A549 (cell line): ENCODE results near the gene ADAM12. TPM values are rescaled to one million over a fixed set of nuclear protein-coding genes. Genes with fewer than 3 reads are reported as not detected.

Experiments used
- ATAC-seq, 2 experiments: fragments of 200-7000 bp in 1 of 2; fragments of >200 bp in 1 of 2; cut with Nextera tagmentation in 1 of 2; cut with Tn5 transposase in 1 of 2; 3 replicates each; pipeline versions ENCODE4 v1.8.0 to v1.9.1; 2018 to 2020; ENCODE audit warnings: mild to moderate bottlenecking in 1 of 2, moderate library complexity in 1 of 2
- CTCF ChIA-PET: fragments of 300-600 bp; sonication (Branson Sonifier 250); formaldehyde crosslinking; extraction: SDS; loops from one replicate; lab custom pipeline; 2021; ENCODE audit warnings: antibody characterized with exemption, inconsistent platforms; lab: Yijun Ruan, JAX
- POLR2A ChIA-PET: fragments of 350-600 bp; formaldehyde crosslinking; extraction: SDS; loops from one replicate; lab custom pipeline; 2021; ENCODE audit warnings: antibody characterized with exemption, inconsistent platforms; lab: Yijun Ruan, JAX
- DNase-seq, 2 experiments: peaks; one replicate each; pipeline versions ENCODE4 v3.0.0 to v3.0.0-alpha.2; 2011 to 2016; ENCODE audit warnings: low read depth in 1 of 2, low spot score in 1 of 2
- FAIRE-seq: peaks from 2 replicates; lab custom pipeline; 2011; peaks lifted over from hg19 to GRCh38; lab: Jason Lieb, UNC
- H3K27ac ChIP-seq, 2 experiments: fragments of >200 bp; sonication (Bioruptor Twin); formaldehyde crosslinking; 3 replicates each; pipeline ENCODE4 v1.5.1; 2016 to 2017
- H3K4me1 ChIP-seq: fragments of >200 bp; sonication (Bioruptor Twin); formaldehyde crosslinking; 3 replicates; pipeline ENCODE4 v1.6.1; 2016
- H3K4me2 ChIP-seq: fragments of >200 bp; sonication (Bioruptor Twin); formaldehyde crosslinking; 3 replicates; pipeline ENCODE4 v1.6.1; 2016
- H3K4me3 ChIP-seq: fragments of >200 bp; sonication (Bioruptor Twin); formaldehyde crosslinking; 3 replicates; pipeline ENCODE4 v1.5.1; 2016
- H3K9me3 ChIP-seq: fragments of >200 bp; sonication (Bioruptor Twin); formaldehyde crosslinking; 3 replicates; pipeline ENCODE4 v1.6.1; 2016
- ATOH8 ChIP-seq: fragments of 250-450 bp; sonication (Bioruptor Pico); IDR thresholded peaks from 2 replicates; pipeline ENCODE4 v1.5.0; 2020; ENCODE audit warnings: low read depth, mild to moderate bottlenecking, moderate library complexity
- BCL3 ChIP-seq: fragments of >200 bp; sonication (Bioruptor Twin); formaldehyde crosslinking; IDR thresholded peaks from 3 replicates; pipeline ENCODE4 v1.6.1; 2016
- CBX8 ChIP-seq: fragments of 200-600 bp; sonication (generic); IDR thresholded peaks from 2 replicates; pipeline ENCODE4 v1.6.1; 2016
- CEBPB ChIP-seq, 2 experiments: fragments of >200 bp in 1 of 2; sonication (Bioruptor Twin) in 1 of 2; formaldehyde crosslinking in 1 of 2; IDR thresholded peaks; 2 replicates each; pipeline ENCODE4 v1.6.1; 2012 to 2016
- CHD4 ChIP-seq: fragments of 200-600 bp; sonication (generic); IDR thresholded peaks from 2 replicates; pipeline ENCODE4 v1.6.1; 2016; ENCODE audit warnings: antibody characterized with exemption, mild to moderate bottlenecking, borderline replicate concordance
- EHF ChIP-seq: fragments of 250-450 bp; sonication (Bioruptor Pico); IDR thresholded peaks from 2 replicates; pipeline ENCODE4 v1.5.0; 2020; ENCODE audit warnings: mild to moderate bottlenecking
- EHMT2 ChIP-seq: fragments of 200-600 bp; sonication (generic); IDR thresholded peaks from 2 replicates; pipeline ENCODE4 v1.6.1; 2016; ENCODE audit warnings: antibody characterized with exemption, low read depth, mild to moderate bottlenecking, moderate library complexity
- EP300 ChIP-seq, 2 experiments: fragments of >200 bp; sonication (Bioruptor Twin); formaldehyde crosslinking; IDR thresholded peaks; 2 replicates in 1 of 2; 3 replicates in 1 of 2; pipeline ENCODE4 v1.6.1; 2016 to 2017
- FOSL2 ChIP-seq, 2 experiments: fragments of 450-650 bp in 1 of 2; fragments of >200 bp in 1 of 2; sonication (Bioruptor Twin) in 1 of 2; formaldehyde crosslinking; IDR thresholded peaks; 2 replicates each; pipeline versions ENCODE4 v1.5.0 to v1.6.1; 2016 to 2020; ENCODE audit warnings: mild to moderate bottlenecking in 1 of 2, moderate library complexity in 1 of 2
- FOXS1 ChIP-seq: fragments of 250-450 bp; sonication (Bioruptor Pico); IDR thresholded peaks from 2 replicates; pipeline ENCODE4 v1.5.0; 2020; ENCODE audit warnings: mild to moderate bottlenecking, moderate library complexity
- GATA3 ChIP-seq: IDR thresholded peaks from 2 replicates; pipeline ENCODE4 v1.6.1; 2012; ENCODE audit warnings: borderline replicate concordance
- HDAC2 ChIP-seq: fragments of 200-600 bp; sonication (generic); IDR thresholded peaks from 2 replicates; pipeline ENCODE4 v1.6.1; 2016
- HES2 ChIP-seq: fragments of >200 bp; sonication (Bioruptor Twin); formaldehyde crosslinking; IDR thresholded peaks from 2 replicates; pipeline ENCODE4 v1.6.1; 2016
- HEYL ChIP-seq: fragments of 250-450 bp; sonication (Bioruptor Pico); IDR thresholded peaks from 2 replicates; pipeline ENCODE4 v1.8.0; 2021; ENCODE audit warnings: mild to moderate bottlenecking, moderate library complexity
- JUNB ChIP-seq: fragments of >200 bp; sonication (Bioruptor Twin); formaldehyde crosslinking; IDR thresholded peaks from 2 replicates; pipeline ENCODE4 v1.6.1; 2016
- KDM1A ChIP-seq: fragments of 200-600 bp; sonication (generic); IDR thresholded peaks from 2 replicates; pipeline ENCODE4 v1.6.1; 2016; ENCODE audit warnings: low read depth, mild to moderate bottlenecking
- KDM5A ChIP-seq: fragments of 200-600 bp; sonication (generic); IDR thresholded peaks from 2 replicates; pipeline ENCODE4 v1.6.1; 2016; ENCODE audit warnings: antibody characterized with exemption, mild to moderate bottlenecking
- MAFK ChIP-seq: fragments of 450-650 bp; IDR thresholded peaks from 2 replicates; pipeline ENCODE4 v1.6.1; 2014; ENCODE audit not compliant: partially characterized antibody
- MAZ ChIP-seq: fragments of 150-350 bp; IDR thresholded peaks from 2 replicates; pipeline ENCODE4 v1.6.1; 2014; ENCODE audit warnings: antibody characterized with exemption, low read depth, low read length, borderline replicate concordance
- NR3C1 ChIP-seq: fragments of >200 bp; sonication (Bioruptor Twin); formaldehyde crosslinking; IDR thresholded peaks from 3 replicates; pipeline ENCODE4 v1.6.1; 2017
- POLR2A ChIP-seq: IDR thresholded peaks from 2 replicates; pipeline ENCODE4 v1.6.1; 2012; ENCODE audit warnings: mild to moderate bottlenecking, low read length
- POLR2AphosphoS2 ChIP-seq: conservative IDR thresholded peaks from 2 replicates; pipeline ENCODE4 v1.6.1; 2012; ENCODE audit warnings: low read length, improper control_type of control experiment, inconsistent platforms
- RARB ChIP-seq: fragments of 250-450 bp; sonication (Bioruptor Pico); IDR thresholded peaks from 2 replicates; pipeline ENCODE4 v1.8.0; 2021; ENCODE audit warnings: mild to moderate bottlenecking, moderate library complexity
- RCOR1 ChIP-seq: fragments of 150-350 bp; IDR thresholded peaks from 2 replicates; pipeline ENCODE4 v1.6.1; 2014; ENCODE audit warnings: antibody characterized with exemption, low read length, low read depth
- SMC3 ChIP-seq: fragments of >200 bp; sonication (Bioruptor Twin); formaldehyde crosslinking; IDR thresholded peaks from 3 replicates; pipeline ENCODE4 v1.6.1; 2018; ENCODE audit warnings: inconsistent platforms
- SREBF2 ChIP-seq: fragments of 450-650 bp; IDR thresholded peaks from 2 replicates; pipeline ENCODE4 v1.6.1; 2014; ENCODE audit warnings: mild to moderate bottlenecking, moderate library complexity
- TFCP2L1 ChIP-seq: fragments of 250-450 bp; sonication (Bioruptor Pico); IDR thresholded peaks from 2 replicates; pipeline ENCODE4 v1.5.0; 2021; ENCODE audit warnings: mild to moderate bottlenecking
- ZFP36 ChIP-seq: fragments of 450-650 bp; IDR thresholded peaks from 2 replicates; pipeline ENCODE4 v1.6.1; 2014; ENCODE audit warnings: borderline replicate concordance; ENCODE audit not compliant: partially characterized antibody
- ZSCAN20 ChIP-seq: fragments of 250-450 bp; sonication (Bioruptor Pico); IDR thresholded peaks from 2 replicates; pipeline ENCODE4 v1.8.0; 2022; ENCODE audit warnings: mild to moderate bottlenecking, moderate library complexity
- WGBS: methylation state at CpG from one replicate; pipeline ENCODE4 v1.1.6; 2017; ENCODE audit errors: missing lambda C conversion rate; 5-methylcytosine and 5-hydroxymethylcytosine counted together
- polyA plus RNA-seq, 4 experiments: library from polyadenylated mRNA; depleted of rRNA in 3 of 4; stranded (reverse); fragments of >200 nt; fragmentation: RNase III in 1 of 4; extraction: RNeasy Plus Mini Kit Qiagen cat#74134 plus additional on column Dnase treatment in 1 of 4; gene quantifications; 2 replicates in 3 of 4; 3 replicates in 1 of 4; pipeline ENCODE4 v1.2.3, GENCODE V29; 2011 to 2017
- TF ChIP-seq, protein P1 (sequence below): fragments of 450-650 bp; IDR thresholded peaks from 2 replicates; pipeline ENCODE4 v1.6.1; 2014; ENCODE audit warnings: antibody characterized with exemption
- TF ChIP-seq, protein P2 (sequence below): fragments of 150-350 bp; IDR thresholded peaks from 2 replicates; pipeline ENCODE4 v1.6.1; 2014; ENCODE audit warnings: low read depth, mild to moderate bottlenecking, low read length

ADAM12 gene
- polyA plus RNA-seq, 2 of the 4 experiments (the other 2 are of a cell fraction): 1.6 to 4.8 TPM

DNA sequence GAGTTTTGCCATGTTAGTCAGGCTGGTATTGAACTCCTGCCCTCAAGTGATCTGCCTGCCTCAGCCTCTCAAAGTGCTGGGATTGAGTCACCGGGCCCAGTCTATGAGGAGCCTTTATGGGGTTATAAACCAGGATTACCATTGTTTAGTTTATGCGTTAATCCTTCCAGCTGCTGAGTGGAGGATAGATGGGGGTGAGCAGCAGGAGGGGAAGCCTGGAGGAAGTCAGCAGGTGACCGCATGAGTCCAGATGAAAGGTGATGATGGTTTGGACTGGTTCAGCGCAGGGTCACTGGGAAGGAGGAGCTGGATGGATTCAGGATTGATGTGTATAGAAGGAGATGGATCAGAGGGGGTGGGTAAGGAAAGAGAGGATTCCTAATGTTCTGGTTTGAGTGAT lies 197.1 kb downstream of the ADAM12 start:
- TF ChIP-seq NR3C1 (no peak), MAFK (no peak), HES2 (no peak), BCL3 (no peak), MAZ (no peak), SMC3 (no peak), POLR2A (no peak)
- DNase-seq (no peak), ATAC-seq (no peak), FAIRE-seq (no peak)
- 67% methylated on average over 4 of the region's 4 CpGs for WGBS
- H3K9me3 ChIP-seq: no peaks in the 10 kb centered on the region
- ChIA-PET POLR2A (no interaction called here), CTCF (interaction anchor here (0.7 kb wide), 1 partner anchor 192 kb away, joined by 3 read pairs; no protein-coding TSS in a partner anchor)
- H3K4me1 ChIP-seq: peaks cover 17% of the 10 kb centered on the region
- H3K4me3 ChIP-seq: no peak overlapping the region
- no peak overlapping the region for H3K27ac ChIP-seq
- H3K4me2 ChIP-seq: no peak overlapping the region

DNA sequence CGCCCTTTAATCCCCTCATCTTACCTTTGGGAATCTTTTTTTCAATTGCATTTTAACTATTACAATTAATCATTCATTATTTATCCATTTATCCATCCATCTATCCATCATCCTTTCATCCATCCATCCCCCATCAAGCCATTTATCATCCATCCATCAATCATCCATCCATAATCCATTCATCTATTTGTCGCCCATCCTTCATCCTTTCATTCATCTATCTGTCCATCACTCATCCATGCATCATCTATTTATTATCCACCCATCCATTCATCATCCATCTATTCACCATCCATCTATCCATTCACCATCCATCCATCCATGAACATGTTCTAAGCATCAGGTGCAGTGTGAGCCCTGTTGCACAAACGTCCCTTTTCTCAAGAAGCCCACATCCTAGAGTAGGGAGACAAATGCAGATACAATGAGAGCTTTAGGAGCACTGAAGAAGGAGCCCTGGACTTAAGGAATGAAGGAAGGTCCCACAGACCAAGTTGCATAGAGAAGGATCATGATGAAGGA lies 199.5 kb downstream of the ADAM12 start:
- ChIA-PET POLR2A (no interaction called here), CTCF (no interaction called here)
- ATAC-seq: no peak
- no peak overlapping the region for H3K4me2 ChIP-seq
- peaks cover 19% of the 10 kb centered on the region for H3K4me1 ChIP-seq
- no peak overlapping the region for H3K4me3 ChIP-seq
- no peaks in the 10 kb centered on the region for H3K9me3 ChIP-seq
- TF ChIP-seq EHF: no peak
- no peak for TF ChIP-seq RCOR1
- TF ChIP-seq ZSCAN20 (CRISPR knock-in tag): no peak
- no peak for TF ChIP-seq CBX8
- TF ChIP-seq, protein P1, sequence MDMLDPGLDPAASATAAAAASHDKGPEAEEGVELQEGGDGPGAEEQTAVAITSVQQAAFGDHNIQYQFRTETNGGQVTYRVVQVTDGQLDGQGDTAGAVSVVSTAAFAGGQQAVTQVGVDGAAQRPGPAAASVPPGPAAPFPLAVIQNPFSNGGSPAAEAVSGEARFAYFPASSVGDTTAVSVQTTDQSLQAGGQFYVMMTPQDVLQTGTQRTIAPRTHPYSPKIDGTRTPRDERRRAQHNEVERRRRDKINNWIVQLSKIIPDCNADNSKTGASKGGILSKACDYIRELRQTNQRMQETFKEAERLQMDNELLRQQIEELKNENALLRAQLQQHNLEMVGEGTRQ: no peak
- TF ChIP-seq HDAC2: no peak
- no peak for TF ChIP-seq EP300 (IDR thresholded peaks at IDR 0.05)
- no peak for TF ChIP-seq KDM1A
- no peak for TF ChIP-seq SREBF2
- no peak for TF ChIP-seq JUNB
- no peak for TF ChIP-seq TFCP2L1 (CRISPR knock-in tag)
- no peak for TF ChIP-seq ATOH8 (CRISPR knock-in tag)
- no peak for TF ChIP-seq POLR2AphosphoS2
- TF ChIP-seq, protein P2, sequence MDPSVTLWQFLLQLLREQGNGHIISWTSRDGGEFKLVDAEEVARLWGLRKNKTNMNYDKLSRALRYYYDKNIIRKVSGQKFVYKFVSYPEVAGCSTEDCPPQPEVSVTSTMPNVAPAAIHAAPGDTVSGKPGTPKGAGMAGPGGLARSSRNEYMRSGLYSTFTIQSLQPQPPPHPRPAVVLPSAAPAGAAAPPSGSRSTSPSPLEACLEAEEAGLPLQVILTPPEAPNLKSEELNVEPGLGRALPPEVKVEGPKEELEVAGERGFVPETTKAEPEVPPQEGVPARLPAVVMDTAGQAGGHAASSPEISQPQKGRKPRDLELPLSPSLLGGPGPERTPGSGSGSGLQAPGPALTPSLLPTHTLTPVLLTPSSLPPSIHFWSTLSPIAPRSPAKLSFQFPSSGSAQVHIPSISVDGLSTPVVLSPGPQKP: no peak
- TF ChIP-seq, all 56 proteins: peak for 0
- 44% methylated on average over 3 of the region's 3 CpGs for WGBS
- FAIRE-seq (no peak), DNase-seq (no peak)
- no peak overlapping the region for H3K27ac ChIP-seq

- ATAC-seq (peak; percentile 27 to 62; a peak in 4 of 6 replicates), FAIRE-seq (no peak), DNase-seq (no peak)
- Histone ChIP-seq H3K4me1 (peaks cover 19% of the 10 kb centered on the region), H3K27ac (peak overlapping the region; percentile 18 to 66; a peak in 4 of 6 replicates), H3K9me3 (no peaks in the 10 kb centered on the region), H3K4me2 (peak overlapping the region; percentile 67), H3K4me3 (no peak overlapping the region)
- ChIA-PET POLR2A (no interaction called here), CTCF (no interaction called here)
- WGBS: 54% methylated on average over 5 of the region's 5 CpGs
- TF ChIP-seq CHD4 (no peak), HES2 (no peak), EHMT2 (no peak), KDM5A (no peak), ZFP36 (no peak), POLR2A (no peak), FOSL2 (IDR thresholded peaks at IDR 0.05) (no peak), FOSL2 (CRISPR knock-in tag; IDR thresholded peaks at IDR 0.05) (no peak), FOXS1 (CRISPR knock-in tag) (no peak), GATA3 (no peak), CEBPB (IDR thresholded peaks at IDR 0.05) (no peak), RARB (CRISPR knock-in tag) (no peak), HEYL (CRISPR knock-in tag) (no peak), POLR2AphosphoS2 (no peak), ZSCAN20 (CRISPR knock-in tag) (no peak)
- TF ChIP-seq, protein P1: no peak
Observed at GRCh38 chr10:126187399-126187798, 200.9 kb downstream of the ADAM12 start.
